ENCODE measurements around the gene SLC39A2. TPM values are rescaled to one million over a fixed set of nuclear protein-coding genes. Genes with fewer than 3 reads are reported as not detected.

The SLC39A2 gene
- total RNA-seq, 1 experiment from 2014 or later, result not detected

- POLR2A ChIA-PET, result no interaction called here
- TF ChIP-seq TCF7L2 (IDR thresholded peaks at IDR 0.05; ENCODE audit: borderline replicate concordance, extremely low read depth, insufficient read depth, insufficient read length) (no peak), MAX (IDR thresholded peaks at IDR 0.05) (no peak), ZFX (IDR thresholded peaks at IDR 0.05) (no peak), CEBPB (IDR thresholded peaks at IDR 0.05; ENCODE audit: low read depth) (no peak), YY1 (IDR thresholded peaks at IDR 0.05; ENCODE audit: extremely low read depth, insufficient replicate concordance, low read depth, low read length) (no peak), SP1 (IDR thresholded peaks at IDR 0.05; ENCODE audit: low read depth) (no peak), ZBTB33 (IDR thresholded peaks at IDR 0.05; ENCODE audit: extremely low read depth, insufficient replicate concordance, low read length) (no peak)
- Histone ChIP-seq H3K4me2 (ENCODE audit: low read length) (no peak overlapping the region), H2AFZ (ENCODE audit: low read depth, low read length, poor library complexity, severe bottlenecking) (no peak overlapping the region), H3K27me3 (ENCODE audit: insufficient read depth, low read length) (no peaks in the 10 kb centered on the region), H3K9ac (ENCODE audit: low read length) (no peak overlapping the region), H3K9me2 (ENCODE audit: insufficient read depth) (no peaks in the 10 kb centered on the region), H3K79me2 (ENCODE audit: insufficient read depth, low read length) (no peaks in the 10 kb centered on the region), H3K36me3 (ENCODE audit: control insufficient read depth in 1 of 2, insufficient read depth in 2 of 2, low read length in 2 of 2) (peaks cover 11 to 23% of the 10 kb centered on the region in 2 experiments; a peak in 3 of 4 replicates), H3K27ac (ENCODE audit: low read depth, low read length) (no peak overlapping the region), H3K4me3 (replicated peaks in 1 of 2; ENCODE audit: low read depth in 1 of 2, low read length in 2 of 2) (no peak overlapping the region), H3K9me3 (ENCODE audit: control insufficient read depth in 1 of 2, insufficient read depth in 1 of 2, low read depth in 1 of 2, low read length in 2 of 2) (no peaks in the 10 kb centered on the region), H4K20me1 (ENCODE audit: insufficient read depth) (no peaks in the 10 kb centered on the region), H3K4me1 (ENCODE audit: control insufficient read depth in 1 of 2, insufficient read depth in 2 of 2, low read length in 2 of 2) (peaks cover 7 to 13% of the 10 kb centered on the region in 2 experiments; a peak in 3 of 4 replicates)
- ATAC-seq (no peak), DNase-seq (ENCODE audit: low read depth, low spot score) (no peak)
- intact Hi-C loops (cut with micrococcal nuclease), result no loop called here
- RAD21 ChIA-PET (ENCODE audit: low non-redundant PET in 1 of 2, low total read pairs in 2 of 2, uncharacterized antibody in 2 of 2, unreplicated experiment in 2 of 2), result no interaction called here
- BruUV-seq (replicated peaks), result no TSS peak
- CTCF ChIA-PET, result interaction anchor here (1.5 to 3.1 kb wide), 4 partner anchors 15 to 142 kb away, joined by 4 to 19 read pairs (median 10); no protein-coding TSS in a partner anchor
Measured at GRCh38 chr14:20999591-20999990, 498 bp downstream of the SLC39A2 start.
